ENCODE measurements around the gene RELA. TPM values are rescaled to one million over a fixed set of nuclear protein-coding genes. Genes with fewer than 3 reads are reported as not detected.

RELA gene
- total and polyA plus RNA-seq, 2 of the 4 experiments (the other 2 are of a cell fraction) = 8.6 to 53.0 TPM

GRCh38 chr11:65696802-65697552, 34.3 kb upstream of the RELA start (continued):
- TF ChIP-seq ELK1 (IDR thresholded peaks at IDR 0.05; ENCODE audit: borderline replicate concordance, low read depth, low read length) = no peak

DNA sequence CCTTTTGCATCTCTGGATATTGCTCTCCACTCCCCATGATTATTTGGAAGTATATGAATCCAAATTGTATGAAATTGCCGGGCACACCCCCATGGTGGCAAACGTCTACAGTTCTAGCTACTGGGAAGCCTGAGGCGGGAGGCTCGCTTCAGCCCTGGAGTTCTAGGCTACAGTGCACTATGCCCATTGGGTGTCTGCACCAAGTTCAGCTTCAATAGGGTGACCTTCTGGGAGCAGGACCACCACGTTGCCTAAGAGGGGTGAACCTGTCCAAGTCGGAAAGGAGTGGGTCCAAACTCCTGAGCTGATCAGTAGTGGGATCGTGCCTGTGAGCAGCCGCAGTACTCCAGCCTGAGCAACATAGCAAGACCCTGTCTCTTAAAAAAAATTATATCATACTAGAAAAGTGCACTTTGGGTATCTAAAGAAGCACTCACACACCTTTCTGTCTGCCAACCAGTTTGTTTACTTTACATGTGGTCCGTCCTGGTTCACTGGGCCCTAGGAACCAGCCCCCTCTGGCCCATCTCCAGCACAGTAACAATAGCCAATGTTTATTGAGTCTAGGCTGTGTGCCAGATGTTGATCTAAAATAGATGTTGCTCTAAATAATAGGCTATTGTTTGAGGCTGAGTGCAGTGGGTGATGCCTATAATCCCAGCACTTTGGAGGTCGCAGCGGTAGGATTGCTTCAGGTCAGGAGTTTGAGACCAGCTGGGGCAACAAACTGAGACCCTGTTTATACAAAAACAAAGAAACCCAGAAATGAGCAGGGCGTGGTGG, 32.9 kb upstream of the RELA start:
- H3K4ac ChIP-seq (ENCODE audit: low read depth, low read length) = no peak overlapping the region
- no peak overlapping the region for H3K27ac ChIP-seq (ENCODE audit: insufficient read depth, low read length)
- H4K5ac ChIP-seq (ENCODE audit: low read depth, low read length) = no peak overlapping the region
- no peaks in the 10 kb centered on the region for H3K4me1 ChIP-seq (ENCODE audit: control insufficient read depth, insufficient read depth, low read length)
- no peak overlapping the region for H2BK20ac ChIP-seq (ENCODE audit: low read depth, low read length)
- H3K14ac ChIP-seq (replicated peaks; ENCODE audit: low read depth, low read length) = no peak overlapping the region
- H3K4me2 ChIP-seq (ENCODE audit: low read depth, low read length) = no peak overlapping the region
- no peak overlapping the region for H2AK9ac ChIP-seq (replicated peaks; ENCODE audit: low read depth, low read length, poor library complexity)
- H3K36me3 ChIP-seq (ENCODE audit: control insufficient read depth, insufficient read depth, low read length) = no peaks in the 10 kb centered on the region
- in situ Hi-C loops (cut with MboI; ENCODE audit: low sequenced_read_pairs) = no loop called here
- H3K27me3 ChIP-seq (ENCODE audit: control insufficient read depth, insufficient read depth, low read length) = peaks cover 43% of the 10 kb centered on the region
- 0 out of 2 replicates have a peak, but pooled peaks cover 2% of the 10 kb centered on the region for H3K9me1 ChIP-seq (ENCODE audit: insufficient read depth, low read length)
- no peak overlapping the region for H3K4me3 ChIP-seq (ENCODE audit: insufficient read depth, low read depth, low read length)
- TF ChIP-seq MAZ (IDR thresholded peaks at IDR 0.05; ENCODE audit: borderline replicate concordance, low read depth, low read length) (no peak), MAFK (IDR thresholded peaks at IDR 0.05; ENCODE audit: low read depth, low read length) (no peak), BHLHE40 (IDR thresholded peaks at IDR 0.05; ENCODE audit: low read depth, low read length) (no peak), CEBPB (IDR thresholded peaks at IDR 0.05; ENCODE audit: low read depth, low read length) (no peak)
- no peak overlapping the region for H3K56ac ChIP-seq (ENCODE audit: extremely low read depth, insufficient read depth, low read length)
- dilution Hi-C loops (cut with HindIII; ENCODE audit: low sequenced_read_pairs, unreplicated experiment) = no loop called here
- H3K9me3 ChIP-seq (ENCODE audit: control insufficient read depth, insufficient read depth, low read length) = no peaks in the 10 kb centered on the region
- H2BK15ac ChIP-seq (ENCODE audit: low read depth, low read length) = no peak overlapping the region
- no peak overlapping the region for H4K8ac ChIP-seq (ENCODE audit: low read depth in 2 of 2, low read length in 2 of 2)
- CTCF ChIA-PET = no interaction called here
- ATAC-seq (ENCODE audit: low read depth) (no peak), DNase-seq (no peak)
- no peak overlapping the region for H3K23ac ChIP-seq (ENCODE audit: low read depth, low read length)
- POLR2A ChIA-PET (ENCODE audit: unreplicated experiment) = no interaction called here
- H3K9ac ChIP-seq (ENCODE audit: low read depth, low read length) = no peak overlapping the region
- H4K91ac ChIP-seq (ENCODE audit: insufficient read depth, low read depth, low read length) = no peak overlapping the region
- H4K20me1 ChIP-seq (ENCODE audit: insufficient read depth, low read length) = no peaks in the 10 kb centered on the region
- H3K79me1 ChIP-seq (ENCODE audit: low read depth in 1 of 2, low read length in 2 of 2) = no peaks in the 10 kb centered on the region
- no peak overlapping the region for H2BK120ac ChIP-seq (ENCODE audit: low read depth, low read length)
- H2AK5ac ChIP-seq (ENCODE audit: low read depth, low read length) = no peak overlapping the region
- no TSS peak for BruUV-seq (replicated peaks)
- peak overlapping the region; percentile 43 for H2AFZ ChIP-seq (replicated peaks; ENCODE audit: low read length, poor library complexity)
- H3K18ac ChIP-seq (ENCODE audit: low read depth, low read length) = no peak overlapping the region
- WGBS, 2 experiments (ENCODE audit: extremely low coverage in 2 of 2, insufficient read length in 1 of 2) = 92% methylated on average over 2 of the region's 12 CpGs; no CpG with 5 or more reads in 1 of the 2 experiments
- no peak overlapping the region for H2BK5ac ChIP-seq (ENCODE audit: low read depth, low read length, poor library complexity, severe bottlenecking)
- intact Hi-C loops (cut with micrococcal nuclease) = loop anchor here (10.0 kb wide), 1 partner anchor 69 kb away; no protein-coding TSS in a partner anchor
